HepG2 (cell line): ENCODE data around the gene HMGCS2. TPM values are rescaled to one million over a fixed set of nuclear protein-coding genes. Genes with fewer than 3 reads are reported as not detected.

Experiments
- AGO2 ChIP-seq: fragments of 200-400 bp; formaldehyde crosslinking; optimal IDR thresholded peaks from 2 replicates; pipeline ENCODE3; 2017; ENCODE audit warnings: mild to moderate bottlenecking, low read depth, low read length, moderate library complexity
- CBX5 ChIP-seq: sonication (generic); formaldehyde crosslinking; IDR thresholded peaks from 2 replicates; pipeline ENCODE4 v1.4.0; 2020; ENCODE audit warnings: missing genetic modification reagents, borderline replicate concordance
- CEBPB ChIP-seq: IDR thresholded peaks from 2 replicates; pipeline ENCODE4 v1.6.1; 2011; ENCODE audit warnings: low read depth, low read length, improper control_type of control experiment, borderline replicate concordance
- ETV5 ChIP-seq: IDR thresholded peaks from 2 replicates; pipeline ENCODE4 v1.6.1; 2018; ENCODE audit warnings: missing biosample characterization, missing genetic modification reagents, inconsistent platforms, borderline replicate concordance
- HDAC6 ChIP-seq: fragments of 200-600 bp; sonication (generic); IDR thresholded peaks from 2 replicates; pipeline ENCODE4 v1.7.0; 2017; ENCODE audit warnings: mild to moderate bottlenecking, antibody characterized with exemption, low read length, low read depth
- HIC2 ChIP-seq: sonication (generic); formaldehyde crosslinking; IDR thresholded peaks from 2 replicates; pipeline ENCODE4 v1.9.0; 2022; ENCODE audit warnings: low read depth, missing genetic modification reagents
- MATR3 ChIP-seq: sonication (generic); formaldehyde crosslinking; IDR thresholded peaks from 2 replicates; pipeline ENCODE4 v1.4.0; 2020; ENCODE audit warnings: missing genetic modification reagents
- MAZ ChIP-seq, 2 experiments: sonication (generic) in 1 of 2; formaldehyde crosslinking in 1 of 2; IDR thresholded peaks; 2 replicates each; pipeline versions ENCODE4 v1.5.0 to v1.6.1; 2012 to 2020; ENCODE audit warnings: low read depth in 2 of 2, mild to moderate bottlenecking in 2 of 2, borderline replicate concordance in 1 of 2, improper control_type of control experiment in 1 of 2, low read length in 1 of 2, missing genetic modification reagents in 1 of 2, moderate library complexity in 1 of 2
- MYPOP ChIP-seq: sonication (generic); formaldehyde crosslinking; IDR thresholded peaks from 2 replicates; pipeline ENCODE4 v1.8.1; 2023; ENCODE audit warnings: mild to moderate bottlenecking, moderate library complexity, missing genetic modification reagents
- RBFOX2 ChIP-seq: fragments of 200-400 bp; formaldehyde crosslinking; IDR thresholded peaks from 2 replicates; pipeline ENCODE4 v1.6.1; 2017; ENCODE audit warnings: low read depth, mild to moderate bottlenecking, low read length
- RFX3 ChIP-seq: IDR thresholded peaks from 2 replicates; pipeline ENCODE4 v1.6.1; 2016; ENCODE audit warnings: missing biosample characterization, missing genetic modification reagents
- SMAD9 ChIP-seq: sonication (generic); formaldehyde crosslinking; IDR thresholded peaks from 2 replicates; pipeline ENCODE4 v1.5.1; 2020; ENCODE audit warnings: mild to moderate bottlenecking, missing genetic modification reagents
- YEATS4 ChIP-seq: sonication (generic); formaldehyde crosslinking; IDR thresholded peaks from 2 replicates; pipeline ENCODE4 v1.4.0; 2020; ENCODE audit warnings: missing genetic modification reagents, borderline replicate concordance
- ZFP82 ChIP-seq: sonication (generic); formaldehyde crosslinking; IDR thresholded peaks from 2 replicates; pipeline ENCODE4 v1.5.1; 2020; ENCODE audit warnings: mild to moderate bottlenecking, missing genetic modification reagents, borderline replicate concordance
- ZGPAT ChIP-seq: IDR thresholded peaks from 2 replicates; pipeline ENCODE4 v1.6.1; 2016; ENCODE audit warnings: mild to moderate bottlenecking
- ZNF326 ChIP-seq: sonication (generic); formaldehyde crosslinking; IDR thresholded peaks from 2 replicates; pipeline ENCODE4 v1.4.0; 2020; ENCODE audit warnings: missing genetic modification reagents, borderline replicate concordance
- ZNF329 ChIP-seq: sonication (generic); formaldehyde crosslinking; IDR thresholded peaks from 2 replicates; pipeline ENCODE4 v1.9.0; 2021; ENCODE audit warnings: low read depth, mild to moderate bottlenecking, missing genetic modification reagents
- ZNF816 ChIP-seq: sonication (generic); formaldehyde crosslinking; IDR thresholded peaks from 2 replicates; pipeline ENCODE4 v1.8.0; 2022; ENCODE audit warnings: missing genetic modification reagents, mild to moderate bottlenecking, borderline replicate concordance
- polyA plus RNA-seq, 8 experiments: library from polyadenylated mRNA; depleted of rRNA in 3 of 8; stranded (reverse) in 7 of 8; unstranded in 1 of 8; fragments of >200 nt; fragmentation: Illumina TruSeq in 4 of 8; extraction: Trizol in 4 of 8; gene quantifications; 2 replicates each; pipeline versions ENCODE4 v1.2.1 to v1.2.3, GENCODE V29; 2011 to 2016; ENCODE audit warnings: low read depth in 4 of 8, missing spikeins in 1 of 8, mixed read lengths in 1 of 8; ENCODE audit not compliant: insufficient read depth in 1 of 8
- total RNA-seq, 5 experiments: library from RNA; depleted of rRNA; stranded (reverse); fragments of >200 nt; fragmentation: Illumina TruSeq; extraction: Trizol; gene quantifications; 2 replicates each; pipeline ENCODE4 v1.2.3, GENCODE V29; 2016; ENCODE audit warnings: low read depth in 1 of 5
- TF ChIP-seq, protein P1 (sequence below): sonication (generic); formaldehyde crosslinking; IDR thresholded peaks from 2 replicates; pipeline ENCODE4 v1.4.0; 2020; ENCODE audit warnings: missing genetic modification reagents, borderline replicate concordance

Gene HMGCS2
- total and polyA plus RNA-seq, 2 of the 13 experiments (the other 11 are each of a cell fraction or from before 2014, with no cell fraction given): 0.44 to 1.5 TPM

- TF ChIP-seq ZFP82 (CRISPR knock-in tag) (0 out of 2 replicates have a peak, but pooled peaks have one; percentile 46), ZNF326 (CRISPR knock-in tag) (no peak), ETV5 (CRISPR knock-in tag) (no peak), HDAC6 (no peak), SMAD9 (no peak), MATR3 (CRISPR knock-in tag) (no peak), HIC2 (peak; percentile 63; the same call in 1 of the 2 replicates), CEBPB (peak; percentile 91), RFX3 (CRISPR knock-in tag) (no peak), MAZ (IDR thresholded peaks at IDR 0.05; ENCODE audit: borderline replicate concordance, low read depth, low read length) (peak; percentile 77), MAZ (CRISPR knock-in tag; IDR thresholded peaks at IDR 0.05; ENCODE audit: low read depth) (peak; percentile 49; the same call in 1 of the 2 replicates), YEATS4 (CRISPR knock-in tag) (peak; percentile 65; the same call in 1 of the 2 replicates), AGO2 (peak; percentile 74), MYPOP (CRISPR knock-in tag) (peak; percentile 79; the same call in 1 of the 2 replicates), ZNF329 (0 out of 2 replicates have a peak, but pooled peaks have one; percentile 14), CBX5 (CRISPR knock-in tag) (peak; percentile 12; the same call in 1 of the 2 replicates), RBFOX2 (peak; percentile 95), ZGPAT (CRISPR knock-in tag) (0 out of 2 replicates have a peak, but pooled peaks have one; percentile 4), ZNF816 (CRISPR knock-in tag) (peak; percentile 44; the same call in 1 of the 2 replicates)
- TF ChIP-seq, protein P1, sequence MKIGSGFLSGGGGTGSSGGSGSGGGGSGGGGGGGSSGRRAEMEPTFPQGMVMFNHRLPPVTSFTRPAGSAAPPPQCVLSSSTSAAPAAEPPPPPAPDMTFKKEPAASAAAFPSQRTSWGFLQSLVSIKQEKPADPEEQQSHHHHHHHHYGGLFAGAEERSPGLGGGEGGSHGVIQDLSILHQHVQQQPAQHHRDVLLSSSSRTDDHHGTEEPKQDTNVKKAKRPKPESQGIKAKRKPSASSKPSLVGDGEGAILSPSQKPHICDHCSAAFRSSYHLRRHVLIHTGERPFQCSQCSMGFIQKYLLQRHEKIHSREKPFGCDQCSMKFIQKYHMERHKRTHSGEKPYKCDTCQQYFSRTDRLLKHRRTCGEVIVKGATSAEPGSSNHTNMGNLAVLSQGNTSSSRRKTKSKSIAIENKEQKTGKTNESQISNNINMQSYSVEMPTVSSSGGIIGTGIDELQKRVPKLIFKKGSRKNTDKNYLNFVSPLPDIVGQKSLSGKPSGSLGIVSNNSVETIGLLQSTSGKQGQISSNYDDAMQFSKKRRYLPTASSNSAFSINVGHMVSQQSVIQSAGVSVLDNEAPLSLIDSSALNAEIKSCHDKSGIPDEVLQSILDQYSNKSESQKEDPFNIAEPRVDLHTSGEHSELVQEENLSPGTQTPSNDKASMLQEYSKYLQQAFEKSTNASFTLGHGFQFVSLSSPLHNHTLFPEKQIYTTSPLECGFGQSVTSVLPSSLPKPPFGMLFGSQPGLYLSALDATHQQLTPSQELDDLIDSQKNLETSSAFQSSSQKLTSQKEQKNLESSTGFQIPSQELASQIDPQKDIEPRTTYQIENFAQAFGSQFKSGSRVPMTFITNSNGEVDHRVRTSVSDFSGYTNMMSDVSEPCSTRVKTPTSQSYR: peak; percentile 41; the same call in 1 of the 2 replicates
Measured at GRCh38 chr1:119712342-119713038, 56.2 kb downstream of the HMGCS2 start (continued).
